Measurements from ENCODE around the gene TMEM208. TPM values are rescaled to one million over a fixed set of nuclear protein-coding genes. Genes with fewer than 3 reads are reported as not detected.

Gene TMEM208
- total and polyA plus RNA-seq, 2 experiments from 2014 or later, result 47.5 to 181 TPM

DNA sequence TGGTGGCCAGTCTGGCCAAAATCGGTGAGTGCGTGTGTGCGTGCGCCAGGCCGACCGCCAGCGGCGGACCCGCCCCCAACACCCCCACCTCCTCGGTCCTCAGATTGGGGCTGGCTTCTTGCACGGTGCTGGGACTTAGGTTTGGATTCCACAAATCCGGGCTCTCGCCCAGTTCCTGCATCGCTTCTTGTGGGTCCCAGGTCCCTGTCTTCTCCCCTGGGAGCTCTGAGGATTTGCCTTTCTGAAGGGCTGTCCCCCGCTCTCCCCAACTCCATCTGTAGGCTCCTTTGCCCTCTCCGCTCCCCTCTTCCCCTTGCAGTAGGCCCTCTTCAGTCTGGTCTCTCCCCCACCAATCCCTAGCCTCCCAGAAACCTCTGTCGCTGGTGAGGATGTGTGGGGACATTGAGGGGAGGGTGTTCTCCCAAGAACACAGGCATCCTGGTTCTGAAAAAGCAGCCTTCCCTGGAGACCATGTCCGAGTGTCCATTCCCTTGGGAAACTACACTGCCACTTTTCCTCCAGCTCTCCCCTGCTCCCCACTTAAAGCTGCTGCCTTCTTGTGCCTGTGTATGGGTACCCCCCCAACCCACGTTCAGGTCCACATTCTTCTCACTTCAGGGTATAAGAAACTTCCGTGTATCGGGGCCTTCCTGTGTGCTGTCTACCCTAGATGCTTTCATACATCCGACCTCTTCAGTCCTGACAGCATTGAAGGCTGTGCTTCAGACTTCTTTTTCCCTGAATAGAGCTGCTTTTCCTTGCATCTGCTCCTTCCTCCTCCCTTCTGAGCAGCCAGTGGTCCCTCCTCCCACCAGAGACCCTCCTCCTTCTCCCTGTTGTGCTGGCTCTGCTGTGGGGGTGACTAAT, 22.5 kb downstream of the TMEM208 start:
- 19% methylated on average over 22 of the region's 22 CpGs for WGBS (ENCODE audit: low lambda C conversion rate, missing lambda C conversion rate)
- TF ChIP-seq, protein P1, sequence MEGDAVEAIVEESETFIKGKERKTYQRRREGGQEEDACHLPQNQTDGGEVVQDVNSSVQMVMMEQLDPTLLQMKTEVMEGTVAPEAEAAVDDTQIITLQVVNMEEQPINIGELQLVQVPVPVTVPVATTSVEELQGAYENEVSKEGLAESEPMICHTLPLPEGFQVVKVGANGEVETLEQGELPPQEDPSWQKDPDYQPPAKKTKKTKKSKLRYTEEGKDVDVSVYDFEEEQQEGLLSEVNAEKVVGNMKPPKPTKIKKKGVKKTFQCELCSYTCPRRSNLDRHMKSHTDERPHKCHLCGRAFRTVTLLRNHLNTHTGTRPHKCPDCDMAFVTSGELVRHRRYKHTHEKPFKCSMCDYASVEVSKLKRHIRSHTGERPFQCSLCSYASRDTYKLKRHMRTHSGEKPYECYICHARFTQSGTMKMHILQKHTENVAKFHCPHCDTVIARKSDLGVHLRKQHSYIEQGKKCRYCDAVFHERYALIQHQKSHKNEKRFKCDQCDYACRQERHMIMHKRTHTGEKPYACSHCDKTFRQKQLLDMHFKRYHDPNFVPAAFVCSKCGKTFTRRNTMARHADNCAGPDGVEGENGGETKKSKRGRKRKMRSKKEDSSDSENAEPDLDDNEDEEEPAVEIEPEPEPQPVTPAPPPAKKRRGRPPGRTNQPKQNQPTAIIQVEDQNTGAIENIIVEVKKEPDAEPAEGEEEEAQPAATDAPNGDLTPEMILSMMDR (IDR thresholded peaks at IDR 0.05; ENCODE audit: poor library complexity), result no peak
- no peak for TF ChIP-seq EZH2phosphoT487 (IDR thresholded peaks at IDR 0.05; ENCODE audit: low read depth, severe bottlenecking, unreplicated experiment)
- DNase-seq (ENCODE audit: low spot score), result no peak
- Histone ChIP-seq H3K36me3 (replicated peaks; ENCODE audit: insufficient read depth, low read depth) (no peaks in the 10 kb centered on the region), H3K27me3 (peaks cover 28% of the 10 kb centered on the region), H3K4me3 (peak overlapping the region; percentile 70), H3K9me3 (ENCODE audit: low read depth) (no peaks in the 10 kb centered on the region), H4K20me1 (ENCODE audit: insufficient read depth, poor library complexity, severe bottlenecking) (no peaks in the 10 kb centered on the region), H3K27ac (no peak overlapping the region), H2AFZ (peak overlapping the region; percentile 56), H3K4me2 (peak overlapping the region; percentile 99), H3K79me2 (peaks cover 4% of the 10 kb centered on the region), H3K9me2 (replicated peaks; ENCODE audit: insufficient read depth) (no peaks in the 10 kb centered on the region), H3K4me1 (ENCODE audit: insufficient read depth) (peaks cover 26% of the 10 kb centered on the region)

DNA sequence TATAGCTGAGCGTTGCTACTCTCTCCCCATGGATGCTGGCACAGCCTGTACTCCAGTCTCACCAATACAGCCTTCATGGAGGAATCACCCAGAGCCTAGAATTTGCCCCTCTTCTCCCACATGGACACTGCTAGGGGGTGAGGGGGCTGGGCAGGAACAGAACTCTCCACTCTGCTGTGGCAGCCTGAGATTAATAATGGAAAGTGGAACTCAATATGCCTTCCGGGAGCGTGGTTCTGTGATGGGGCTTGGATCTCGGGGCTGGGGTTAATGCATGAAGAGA, 23.1 kb downstream of the TMEM208 start:
- peaks cover 2% of the 10 kb centered on the region for H3K79me2 ChIP-seq
- 78% methylated on average over 4 of the region's 4 CpGs for WGBS (ENCODE audit: low lambda C conversion rate, missing lambda C conversion rate)
- no peak overlapping the region for H3K27ac ChIP-seq
- H3K27me3 ChIP-seq, result peaks cover 28% of the 10 kb centered on the region
- no peaks in the 10 kb centered on the region for H3K9me3 ChIP-seq (ENCODE audit: low read depth)
- TF ChIP-seq EZH2phosphoT487 (IDR thresholded peaks at IDR 0.05; ENCODE audit: low read depth, severe bottlenecking, unreplicated experiment) (no peak), EZH2 (IDR thresholded peaks at IDR 0.05; ENCODE audit: borderline replicate concordance) (no peak)
- TF ChIP-seq, protein P1 (IDR thresholded peaks at IDR 0.05; ENCODE audit: poor library complexity), result no peak
- no peak overlapping the region for H3K4me3 ChIP-seq
- no peak overlapping the region for H3K4me2 ChIP-seq
- H3K36me3 ChIP-seq (replicated peaks; ENCODE audit: insufficient read depth, low read depth), result no peaks in the 10 kb centered on the region
- H4K20me1 ChIP-seq (ENCODE audit: insufficient read depth, poor library complexity, severe bottlenecking), result no peaks in the 10 kb centered on the region
- H3K9me2 ChIP-seq (replicated peaks; ENCODE audit: insufficient read depth), result no peaks in the 10 kb centered on the region
- peaks cover 24% of the 10 kb centered on the region for H3K4me1 ChIP-seq (ENCODE audit: insufficient read depth)
- DNase-seq (ENCODE audit: low spot score), result no peak
- H2AFZ ChIP-seq, result no peak overlapping the region

DNA sequence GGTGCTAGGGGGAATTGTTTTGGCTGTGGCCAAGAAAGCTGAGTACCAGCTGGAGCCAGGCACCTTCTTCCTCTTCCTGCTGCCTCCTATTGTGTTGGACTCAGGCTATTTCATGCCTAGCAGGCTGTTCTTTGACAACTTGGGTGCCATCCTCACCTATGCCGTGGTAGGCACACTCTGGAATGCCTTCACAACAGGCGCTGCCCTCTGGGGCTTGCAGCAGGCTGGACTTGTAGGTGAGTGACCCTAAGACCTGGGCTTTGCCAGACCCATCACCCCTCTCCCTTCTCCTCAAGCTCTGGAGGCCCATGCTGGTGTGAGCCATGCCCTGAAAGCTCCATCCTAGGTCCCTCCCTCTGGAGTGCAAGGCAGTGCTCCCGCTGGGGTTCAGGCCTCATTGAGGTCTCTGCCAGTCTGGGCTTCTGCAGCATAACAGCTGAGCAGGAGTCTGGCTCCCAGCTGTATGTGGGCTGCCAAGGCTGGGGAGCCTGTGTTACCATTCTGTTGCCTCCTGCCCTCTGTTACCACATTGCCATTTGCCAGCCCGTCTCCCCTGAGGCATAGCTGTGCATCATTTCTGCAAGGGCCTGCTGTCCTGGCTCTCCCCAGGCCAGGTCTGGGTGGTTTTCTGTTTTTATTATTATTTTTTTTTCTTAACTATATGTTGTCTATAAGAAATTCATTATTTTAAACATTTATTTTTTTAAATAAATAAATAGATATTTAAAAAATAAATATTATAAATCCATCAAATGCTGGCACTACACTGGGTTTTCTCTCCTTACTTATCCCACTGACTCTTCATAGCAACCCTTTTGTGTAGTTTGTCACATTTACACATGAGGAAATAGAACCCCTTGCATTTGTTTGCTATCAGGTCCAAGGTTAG, 25.9 kb downstream of the TMEM208 start:
- Histone ChIP-seq H3K9me3 (ENCODE audit: low read depth) (no peaks in the 10 kb centered on the region), H3K4me2 (no peak overlapping the region), H4K20me1 (ENCODE audit: insufficient read depth, poor library complexity, severe bottlenecking) (no peaks in the 10 kb centered on the region), H3K4me3 (no peak overlapping the region), H3K9me2 (replicated peaks; ENCODE audit: insufficient read depth) (no peaks in the 10 kb centered on the region), H3K27me3 (peaks cover 28% of the 10 kb centered on the region), H3K36me3 (replicated peaks; ENCODE audit: insufficient read depth, low read depth) (no peaks in the 10 kb centered on the region), H3K79me2 (no peaks in the 10 kb centered on the region), H3K27ac (no peak overlapping the region), H3K4me1 (ENCODE audit: insufficient read depth) (peaks cover 11% of the 10 kb centered on the region), H2AFZ (no peak overlapping the region)
- no peak for DNase-seq (ENCODE audit: low spot score)
- TF ChIP-seq, protein P1 (IDR thresholded peaks at IDR 0.05; ENCODE audit: poor library complexity), result no peak
- no peak for TF ChIP-seq EZH2 (IDR thresholded peaks at IDR 0.05; ENCODE audit: borderline replicate concordance)
- no peak for TF ChIP-seq EZH2phosphoT487 (IDR thresholded peaks at IDR 0.05; ENCODE audit: low read depth, severe bottlenecking, unreplicated experiment)
- WGBS (ENCODE audit: low lambda C conversion rate, missing lambda C conversion rate), result 98% methylated on average over 4 of the region's 4 CpGs

Data from hepatocyte (in vitro differentiated cells).